WTC11 (cell line): ENCODE results near the gene RXRA. TPM values are rescaled to one million over a fixed set of nuclear protein-coding genes. Genes with fewer than 3 reads are reported as not detected.
A peak's percentile ranks its signal among the peaks of the same experiment; 100 is the strongest.

Source experiments
- ATAC-seq: fragments of 200-7000 bp; cut with Tn5 transposase; 2 replicates; pipeline ENCODE4 v1.10.0; 2021; ENCODE audit warnings: mild to moderate bottlenecking, moderate library complexity
- CTCF ChIA-PET: fragments of 300-600 bp; sonication (Branson Sonifier 250); formaldehyde crosslinking; loops from one replicate; lab custom pipeline; 2021; ENCODE audit warnings: antibody characterized with exemption; lab: Charles Lee
- POLR2A ChIA-PET: fragments of 350-600 bp; sonication (Branson Sonifier 250); formaldehyde crosslinking; loops from one replicate; lab custom pipeline; 2021; ENCODE audit warnings: antibody characterized with exemption; lab: Charles Lee
- DNase-seq: peaks from one replicate; pipeline ENCODE4 v3.0.0; 2021; ENCODE audit warnings: low spot score
- H3K27ac Mint-ChIP-seq: 2 replicates; pipeline ENCODE4 v1.8.0; 2021; ENCODE audit warnings: mixed read lengths
- H3K27me3 Mint-ChIP-seq: 2 replicates; pipeline ENCODE4 v1.8.0; 2021; ENCODE audit warnings: low read depth, mild to moderate bottlenecking, moderate library complexity, mixed read lengths
- H3K36me3 Mint-ChIP-seq: 2 replicates; pipeline ENCODE4 v1.8.0; 2021; ENCODE audit warnings: mixed read lengths
- H3K4me1 Mint-ChIP-seq: 2 replicates; pipeline ENCODE4 v1.8.0; 2022; ENCODE audit warnings: mixed read lengths
- H3K4me3 Mint-ChIP-seq: 2 replicates; pipeline ENCODE4 v1.8.0; 2021; ENCODE audit warnings: mild to moderate bottlenecking, moderate library complexity, mixed read lengths
- H3K9me3 Mint-ChIP-seq: 2 replicates; pipeline ENCODE4 v1.8.0; 2021; ENCODE audit warnings: mixed read lengths
- CREB1 ChIP-seq: sonication (generic); formaldehyde crosslinking; IDR thresholded peaks from 2 replicates; pipeline ENCODE4 v1.8.0; 2023; ENCODE audit warnings: mild to moderate bottlenecking, missing genetic modification reagents
- ERG ChIP-seq: fragments of 250-450 bp; sonication (Bioruptor Pico); IDR thresholded peaks from 2 replicates; pipeline ENCODE4 v1.8.0; 2021; ENCODE audit warnings: mild to moderate bottlenecking
- ESRRA ChIP-seq: sonication (generic); formaldehyde crosslinking; IDR thresholded peaks from 2 replicates; pipeline ENCODE4 v1.8.1; 2022; ENCODE audit warnings: mild to moderate bottlenecking, missing genetic modification reagents, borderline replicate concordance
- ETV6 ChIP-seq: sonication (generic); formaldehyde crosslinking; IDR thresholded peaks from 2 replicates; pipeline ENCODE4 v1.8.1; 2022; ENCODE audit warnings: mild to moderate bottlenecking, missing genetic modification reagents
- GTF2I ChIP-seq: fragments of 250-450 bp; sonication (Bioruptor Pico); conservative IDR thresholded peaks from 2 replicates; pipeline ENCODE4 v1.4.0; 2021; ENCODE audit warnings: mild to moderate bottlenecking
- HMGXB4 ChIP-seq: sonication (generic); formaldehyde crosslinking; IDR thresholded peaks from 2 replicates; pipeline ENCODE4 v1.8.1; 2023; ENCODE audit warnings: mild to moderate bottlenecking, moderate library complexity, missing genetic modification reagents
- IRF1 ChIP-seq: sonication (generic); formaldehyde crosslinking; IDR thresholded peaks from 2 replicates; pipeline ENCODE4 v1.8.0; 2023; ENCODE audit warnings: missing genetic modification reagents
- KAT7 ChIP-seq: sonication (generic); formaldehyde crosslinking; IDR thresholded peaks from 2 replicates; pipeline ENCODE4 v1.8.1; 2023; ENCODE audit warnings: missing genetic modification reagents, mild to moderate bottlenecking, borderline replicate concordance
- ZNF423 ChIP-seq: fragments of 250-450 bp; sonication (Bioruptor Pico); IDR thresholded peaks from 2 replicates; pipeline ENCODE4 v2.1.2; 2022; ENCODE audit warnings: mild to moderate bottlenecking, moderate library complexity
- total RNA-seq: library from RNA; stranded (reverse); gene quantifications from 3 replicates; pipeline ENCODE4 v1.2.3, GENCODE V29; 2021
- TF ChIP-seq, protein P1 (sequence below): sonication (generic); formaldehyde crosslinking; IDR thresholded peaks from 2 replicates; pipeline ENCODE4 v1.8.1; 2022; ENCODE audit warnings: low read depth, mild to moderate bottlenecking, moderate library complexity, missing genetic modification reagents, borderline replicate concordance
- TF ChIP-seq, protein P2 (sequence below): sonication (generic); formaldehyde crosslinking; IDR thresholded peaks from 2 replicates; pipeline ENCODE4 v1.8.0; 2022; ENCODE audit warnings: mild to moderate bottlenecking, missing genetic modification reagents
- TF ChIP-seq, protein P3 (sequence below): sonication (generic); formaldehyde crosslinking; IDR thresholded peaks from 2 replicates; pipeline ENCODE4 v1.8.0; 2023; ENCODE audit warnings: mild to moderate bottlenecking, missing genetic modification reagents

RXRA gene
- total RNA-seq, 1 experiment from 2014 or later: 27.5 TPM

- DNase-seq (no peak), ATAC-seq (no peak)
- H3K36me3 Mint-ChIP-seq: no peaks in the 10 kb centered on the region
- H3K4me1 Mint-ChIP-seq: peaks cover 42% of the 10 kb centered on the region
- CTCF ChIA-PET: interaction anchor here (0.6 to 1.2 kb wide), 2 partner anchors 97 to 119 kb away, joined by 3 to 5 read pairs; no protein-coding TSS in a partner anchor
- H3K27ac Mint-ChIP-seq: no peak overlapping the region
- peak overlapping the region; percentile 36 for H3K4me3 Mint-ChIP-seq
- 0 out of 2 replicates have a peak, but pooled peaks have one; percentile 30 for TF ChIP-seq ESRRA (CRISPR knock-in tag)
- no peak for TF ChIP-seq ERG (CRISPR knock-in tag)
- TF ChIP-seq, protein P1, sequence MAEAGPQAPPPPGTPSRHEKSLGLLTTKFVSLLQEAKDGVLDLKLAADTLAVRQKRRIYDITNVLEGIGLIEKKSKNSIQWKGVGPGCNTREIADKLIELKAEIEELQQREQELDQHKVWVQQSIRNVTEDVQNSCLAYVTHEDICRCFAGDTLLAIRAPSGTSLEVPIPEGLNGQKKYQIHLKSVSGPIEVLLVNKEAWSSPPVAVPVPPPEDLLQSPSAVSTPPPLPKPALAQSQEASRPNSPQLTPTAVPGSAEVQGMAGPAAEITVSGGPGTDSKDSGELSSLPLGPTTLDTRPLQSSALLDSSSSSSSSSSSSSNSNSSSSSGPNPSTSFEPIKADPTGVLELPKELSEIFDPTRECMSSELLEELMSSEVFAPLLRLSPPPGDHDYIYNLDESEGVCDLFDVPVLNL: no peak
- TF ChIP-seq GTF2I (CRISPR knock-in tag): 0 out of 2 replicates have a peak, but pooled peaks have one; percentile 15
- TF ChIP-seq, all 79 proteins: peak for 2
- no peaks in the 10 kb centered on the region for H3K9me3 Mint-ChIP-seq
- no peaks in the 10 kb centered on the region for H3K27me3 Mint-ChIP-seq
- POLR2A ChIA-PET: no interaction called here
Observed at GRCh38 chr9:134324359-134325095, 1.7 kb upstream of the RXRA start.

DNA sequence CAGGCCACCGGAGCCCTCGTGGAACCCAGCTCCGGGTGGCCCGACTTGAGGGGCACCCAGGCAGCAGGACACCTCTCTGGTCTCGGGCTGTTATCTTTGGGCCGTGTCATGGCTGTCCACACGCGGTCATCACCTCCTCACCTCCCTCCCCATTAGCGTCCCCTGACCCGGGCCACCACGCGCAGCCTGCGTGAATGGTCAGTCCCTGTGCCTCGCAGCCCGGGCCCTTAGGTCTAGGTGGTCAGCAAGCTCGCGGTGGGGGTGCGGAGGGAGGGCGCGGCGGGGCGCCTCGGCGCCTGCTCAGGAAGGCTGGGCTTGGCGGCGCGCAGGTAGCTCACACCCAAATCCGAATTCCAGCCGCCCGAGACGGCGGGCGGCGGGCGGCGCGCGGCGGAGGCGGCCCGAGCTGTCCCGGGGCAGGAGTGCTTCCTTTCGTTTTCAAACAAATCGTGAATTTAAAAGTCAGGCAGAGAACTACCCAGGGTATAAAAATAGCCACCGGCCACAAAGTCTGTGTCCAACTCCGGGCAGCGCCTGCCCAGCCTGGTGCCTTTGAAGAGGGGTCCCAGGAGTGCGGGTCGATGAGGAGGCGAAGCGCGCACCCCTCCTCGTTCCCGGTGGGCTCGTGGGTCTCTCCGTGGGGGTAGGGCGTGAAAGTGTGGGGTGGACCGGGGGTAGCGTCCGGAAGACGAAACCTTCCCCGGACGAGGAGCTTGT is 1.0 kb upstream of the RXRA start:
- no peak; the same call in 1 of the 2 replicates for ATAC-seq
- Mint-ChIP-seq H3K27ac (no peak overlapping the region), H3K36me3 (no peaks in the 10 kb centered on the region), H3K27me3 (no peaks in the 10 kb centered on the region), H3K9me3 (no peaks in the 10 kb centered on the region), H3K4me1 (peaks cover 47% of the 10 kb centered on the region), H3K4me3 (peak overlapping the region; percentile 62)
- TF ChIP-seq ETV6 (CRISPR knock-in tag): 0 out of 2 replicates have a peak, but pooled peaks have one; percentile 7
- peak; percentile 29; the same call in 1 of the 2 replicates for TF ChIP-seq ZNF423 (CRISPR knock-in tag)
- no peak for TF ChIP-seq CREB1
- TF ChIP-seq KAT7: 0 out of 2 replicates have a peak, but pooled peaks have one; percentile 29
- TF ChIP-seq IRF1 (CRISPR knock-in tag): no peak
- TF ChIP-seq, protein P2, sequence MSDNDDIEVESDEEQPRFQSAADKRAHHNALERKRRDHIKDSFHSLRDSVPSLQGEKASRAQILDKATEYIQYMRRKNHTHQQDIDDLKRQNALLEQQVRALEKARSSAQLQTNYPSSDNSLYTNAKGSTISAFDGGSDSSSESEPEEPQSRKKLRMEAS (CRISPR knock-in tag): peak; percentile 36; the same call in 1 of the 2 replicates
- TF ChIP-seq HMGXB4 (CRISPR knock-in tag): peak; percentile 35; the same call in 1 of the 2 replicates
- TF ChIP-seq, protein P3, sequence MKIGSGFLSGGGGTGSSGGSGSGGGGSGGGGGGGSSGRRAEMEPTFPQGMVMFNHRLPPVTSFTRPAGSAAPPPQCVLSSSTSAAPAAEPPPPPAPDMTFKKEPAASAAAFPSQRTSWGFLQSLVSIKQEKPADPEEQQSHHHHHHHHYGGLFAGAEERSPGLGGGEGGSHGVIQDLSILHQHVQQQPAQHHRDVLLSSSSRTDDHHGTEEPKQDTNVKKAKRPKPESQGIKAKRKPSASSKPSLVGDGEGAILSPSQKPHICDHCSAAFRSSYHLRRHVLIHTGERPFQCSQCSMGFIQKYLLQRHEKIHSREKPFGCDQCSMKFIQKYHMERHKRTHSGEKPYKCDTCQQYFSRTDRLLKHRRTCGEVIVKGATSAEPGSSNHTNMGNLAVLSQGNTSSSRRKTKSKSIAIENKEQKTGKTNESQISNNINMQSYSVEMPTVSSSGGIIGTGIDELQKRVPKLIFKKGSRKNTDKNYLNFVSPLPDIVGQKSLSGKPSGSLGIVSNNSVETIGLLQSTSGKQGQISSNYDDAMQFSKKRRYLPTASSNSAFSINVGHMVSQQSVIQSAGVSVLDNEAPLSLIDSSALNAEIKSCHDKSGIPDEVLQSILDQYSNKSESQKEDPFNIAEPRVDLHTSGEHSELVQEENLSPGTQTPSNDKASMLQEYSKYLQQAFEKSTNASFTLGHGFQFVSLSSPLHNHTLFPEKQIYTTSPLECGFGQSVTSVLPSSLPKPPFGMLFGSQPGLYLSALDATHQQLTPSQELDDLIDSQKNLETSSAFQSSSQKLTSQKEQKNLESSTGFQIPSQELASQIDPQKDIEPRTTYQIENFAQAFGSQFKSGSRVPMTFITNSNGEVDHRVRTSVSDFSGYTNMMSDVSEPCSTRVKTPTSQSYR (CRISPR knock-in tag): no peak
- POLR2A ChIA-PET: no interaction called here
- DNase-seq: peak; percentile 47
- CTCF ChIA-PET: interaction anchor here (0.6 to 1.2 kb wide), 5 partner anchors 50 to 1582 kb away, joined by 3 to 5 read pairs (median 4); partner anchors contain the start of gene CAMSAP1
